Fibroblast of mammary gland (primary cell): ENCODE data around the gene DSCAM.

Experiments used
- DNase-seq: peaks from one replicate; pipeline ENCODE4 v3.0.0-alpha.2; 2010; ENCODE audit warnings: low read depth
- H3K4me3 ChIP-seq: 2 replicates; pipeline ENCODE4 v1.5.1; 2011; ENCODE audit warnings: low read depth, mild to moderate bottlenecking, low read length, moderate library complexity; ENCODE audit not compliant: control insufficient read depth
- CTCF ChIP-seq: conservative IDR thresholded peaks from 2 replicates; pipeline ENCODE4 v1.5.1; 2011; ENCODE audit warnings: low read depth, low read length, inconsistent platforms; ENCODE audit not compliant: control insufficient read depth, insufficient read depth

DSCAM gene

GRCh38 chr21:40840401-40841125 is 6.4 kb downstream of the DSCAM start:
- H3K4me3 ChIP-seq, result no peak overlapping the region
- TF ChIP-seq CTCF, result no peak
- DNase-seq, result no peak

GRCh38 chr21:40839521-40839920 is 7.4 kb downstream of the DSCAM start:
- TF ChIP-seq CTCF, result no peak
- DNase-seq, result no peak
- no peak overlapping the region for H3K4me3 ChIP-seq

- no peak for DNase-seq
- TF ChIP-seq CTCF, result no peak
- H3K4me3 ChIP-seq, result no peak overlapping the region
Measured at GRCh38 chr21:40837456-40837855, 9.5 kb downstream of the DSCAM start.

GRCh38 chr21:40835184-40835694 is 11.7 kb downstream of the DSCAM start:
- TF ChIP-seq CTCF, result no peak
- H3K4me3 ChIP-seq, result no peak overlapping the region
- DNase-seq, result no peak

GRCh38 chr21:40833184-40833583 is 13.8 kb downstream of the DSCAM start:
- DNase-seq, result no peak
- no peak for TF ChIP-seq CTCF
- no peak overlapping the region for H3K4me3 ChIP-seq

DNA sequence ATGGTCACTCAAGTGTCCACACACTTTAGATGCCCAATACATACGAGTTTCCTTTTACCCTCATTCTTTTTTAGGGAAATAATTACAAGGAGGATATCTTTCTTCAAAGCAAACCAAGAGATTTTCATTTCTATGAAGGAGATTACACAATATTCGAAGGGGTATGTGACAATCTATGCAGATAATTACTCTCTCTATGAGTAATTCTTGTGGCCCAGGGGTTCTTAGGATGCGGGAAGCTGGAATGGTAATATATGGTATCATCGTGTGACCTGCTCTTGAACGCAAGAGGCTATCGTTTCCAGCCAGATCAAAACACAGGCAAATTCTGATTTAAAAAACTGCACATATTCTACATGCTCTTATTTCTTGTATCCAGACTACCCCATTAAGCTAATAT is 14.6 kb downstream of the DSCAM start:
- DNase-seq, result no peak
- TF ChIP-seq CTCF, result no peak
- H3K4me3 ChIP-seq, result no peak overlapping the region

DNA sequence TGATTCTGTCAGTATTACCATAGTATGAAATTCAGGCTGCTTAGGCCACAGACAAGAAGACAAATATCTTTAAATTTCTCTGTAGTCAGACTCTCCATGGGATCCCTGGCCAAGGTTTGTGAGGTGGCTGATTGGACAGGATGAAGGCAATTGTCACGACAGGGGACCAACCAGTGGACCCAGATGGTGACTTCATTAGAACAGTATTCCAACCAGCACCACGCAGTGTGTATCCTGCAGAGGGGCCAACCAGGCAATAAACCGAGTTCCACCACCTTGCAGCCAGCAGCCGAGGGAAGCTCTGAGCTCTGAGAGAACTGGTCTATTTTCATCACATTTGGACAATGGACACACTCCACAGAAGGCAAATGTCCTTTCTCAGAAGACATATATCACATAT is 16.1 kb downstream of the DSCAM start:
- no peak overlapping the region for H3K4me3 ChIP-seq
- no peak for TF ChIP-seq CTCF
- no peak for DNase-seq
